Stomach (tissue), 9 donors: ENCODE data around the gene IGFL3. TPM values are rescaled to one million over a fixed set of nuclear protein-coding genes. Genes with fewer than 3 reads are reported as not detected.

Experiments used
- DNase-seq, 2 donors: peaks; one replicate each; pipeline versions ENCODE4 v3.0.0 to v3.0.0-alpha.2; 2013 to 2019
- H3K27ac ChIP-seq, 5 donors: fragments of 200-600 bp in 4 of 5; sonication (generic) in 4 of 5; one replicate each; pipeline ENCODE4 v1.5.1; 2013 to 2019; ENCODE audit warnings: mild to moderate bottlenecking in 1 of 5, moderate library complexity in 1 of 5
- H3K27me3 ChIP-seq, 3 donors: fragments of 200-600 bp; sonication (generic); one replicate each; pipeline ENCODE4 v1.5.1; 2017 to 2019; ENCODE audit warnings: mixed run types in 1 of 3
- H3K36me3 ChIP-seq, 4 donors: fragments of 200-600 bp; sonication (generic); 1 replicate in 3 of 4; 2 replicates in 1 of 4; pipeline ENCODE4 v1.5.1; 2016 to 2019
- H3K4me1 ChIP-seq, 4 donors: fragments of 200-600 bp; sonication (generic); one replicate each; pipeline ENCODE4 v1.5.1; 2016 to 2019
- H3K4me3 ChIP-seq, 4 donors: fragments of 200-600 bp; sonication (generic) in 3 of 4; one replicate each; pipeline ENCODE4 v1.5.1; 2016 to 2019; ENCODE audit warnings: mild to moderate bottlenecking in 1 of 4
- H3K9me3 ChIP-seq, 4 donors: fragments of 200-600 bp; sonication (generic); one replicate each; pipeline ENCODE4 v1.5.1; 2016 to 2019
- EP300 ChIP-seq: sonication (generic); formaldehyde crosslinking; IDR thresholded peaks from one replicate; pipeline ENCODE4 v1.6.1; 2017; ENCODE audit warnings: antibody characterized with exemption
- POLR2A ChIP-seq, 4 donors: fragments of 450-650 bp; IDR thresholded peaks; one replicate each; pipeline ENCODE4 v1.6.1; 2016; ENCODE audit warnings: antibody characterized with exemption in 4 of 4, control low read depth in 2 of 4, mild to moderate bottlenecking in 1 of 4, moderate library complexity in 1 of 4
- POLR2AphosphoS5 ChIP-seq, 3 donors: sonication (generic); formaldehyde crosslinking; IDR thresholded peaks; one replicate each; pipeline ENCODE4 v1.6.1; 2016; ENCODE audit warnings: antibody characterized with exemption in 3 of 3
- WGBS, 5 donors: extraction: QIAGEN DNeasy Blood & Tissue Kit in 3 of 5; methylation state at CpG; one replicate each; pipeline versions ENCODE4 v1.1.5 to v1.1.7; 2013 to 2018; 5-methylcytosine and 5-hydroxymethylcytosine counted together
- intact Hi-C: fragments of 100-400 bp; cut with DNase I; formaldehyde crosslinking; loops from one replicate; pipeline ENCODE4 v1.15.1; 2023; ENCODE audit warnings: low total_unique reads
- polyA plus RNA-seq, 3 donors: library from polyadenylated mRNA; stranded (reverse); fragments of 200-250 nt; gene quantifications; one replicate each; pipeline ENCODE4 v1.2.3, GENCODE V29; 2013
- total RNA-seq, 5 donors: library from RNA; depleted of rRNA; stranded (reverse); fragments of >200 nt; gene quantifications; one replicate each; pipeline versions ENCODE4 v1.1.0 to v1.2.3, GENCODE V29; 2014 to 2016
- TF ChIP-seq, protein P1 (sequence below), 7 experiments: fragments of 450-650 bp in 4 of 7; fragments of 200-600 bp in 3 of 7; sonication (generic) in 3 of 7; IDR thresholded peaks; one replicate each; pipeline ENCODE4 v1.5.1; 2016 to 2019; ENCODE audit warnings: antibody characterized with exemption in 7 of 7, control low read depth in 2 of 7, mild to moderate bottlenecking in 1 of 7
- donor health status: healthy with polysubstance abuse.
- donor health status: Bipolar disorder and iron deficiency.
- donor health status: healthy.

IGFL3 gene
- total and polyA plus RNA-seq, 8 donors: not detected

DNA sequence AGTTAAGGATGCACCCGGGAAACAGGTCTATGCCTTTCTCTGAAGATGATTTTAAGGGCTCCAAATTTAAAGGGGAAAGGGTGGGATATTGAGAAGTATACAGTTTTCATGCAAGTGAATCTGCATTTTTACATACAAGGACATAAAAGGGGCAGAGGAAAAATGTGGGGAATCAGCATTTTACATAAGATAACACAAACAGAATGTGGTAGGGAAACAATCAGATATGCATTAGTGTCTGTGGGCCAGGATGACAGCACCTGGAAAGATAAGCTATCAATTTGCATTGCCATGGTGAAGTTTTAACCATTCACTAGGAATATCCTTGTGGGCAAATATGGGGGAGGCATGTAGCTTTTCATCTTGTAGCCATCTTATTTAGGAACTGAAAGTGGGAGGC lies 24.1 kb downstream of the IGFL3 start:
- intact Hi-C loops: no loop called here
- Histone ChIP-seq H3K27ac (no peak overlapping the region), H3K27me3 (peaks cover 0 to 37% (median 5%) of the 10 kb centered on the region in 3 donors), H3K4me1 (no peaks in the 10 kb centered on the region), H3K36me3 (no peaks in the 10 kb centered on the region), H3K9me3 (peaks cover 3 to 28% (median 25%) of the 10 kb centered on the region in 4 donors), H3K4me3 (no peak overlapping the region)
- no peak for DNase-seq
- WGBS, 5 donors: 55 to 90% (median 70%) methylated on average over 1 of the region's 1 CpG
- TF ChIP-seq, protein P1, sequence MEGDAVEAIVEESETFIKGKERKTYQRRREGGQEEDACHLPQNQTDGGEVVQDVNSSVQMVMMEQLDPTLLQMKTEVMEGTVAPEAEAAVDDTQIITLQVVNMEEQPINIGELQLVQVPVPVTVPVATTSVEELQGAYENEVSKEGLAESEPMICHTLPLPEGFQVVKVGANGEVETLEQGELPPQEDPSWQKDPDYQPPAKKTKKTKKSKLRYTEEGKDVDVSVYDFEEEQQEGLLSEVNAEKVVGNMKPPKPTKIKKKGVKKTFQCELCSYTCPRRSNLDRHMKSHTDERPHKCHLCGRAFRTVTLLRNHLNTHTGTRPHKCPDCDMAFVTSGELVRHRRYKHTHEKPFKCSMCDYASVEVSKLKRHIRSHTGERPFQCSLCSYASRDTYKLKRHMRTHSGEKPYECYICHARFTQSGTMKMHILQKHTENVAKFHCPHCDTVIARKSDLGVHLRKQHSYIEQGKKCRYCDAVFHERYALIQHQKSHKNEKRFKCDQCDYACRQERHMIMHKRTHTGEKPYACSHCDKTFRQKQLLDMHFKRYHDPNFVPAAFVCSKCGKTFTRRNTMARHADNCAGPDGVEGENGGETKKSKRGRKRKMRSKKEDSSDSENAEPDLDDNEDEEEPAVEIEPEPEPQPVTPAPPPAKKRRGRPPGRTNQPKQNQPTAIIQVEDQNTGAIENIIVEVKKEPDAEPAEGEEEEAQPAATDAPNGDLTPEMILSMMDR (IDR thresholded peaks at IDR 0.05): no peak
- TF ChIP-seq POLR2A (IDR thresholded peaks at IDR 0.05) (no peak), POLR2AphosphoS5 (IDR thresholded peaks at IDR 0.05) (no peak), EP300 (no peak)

DNA sequence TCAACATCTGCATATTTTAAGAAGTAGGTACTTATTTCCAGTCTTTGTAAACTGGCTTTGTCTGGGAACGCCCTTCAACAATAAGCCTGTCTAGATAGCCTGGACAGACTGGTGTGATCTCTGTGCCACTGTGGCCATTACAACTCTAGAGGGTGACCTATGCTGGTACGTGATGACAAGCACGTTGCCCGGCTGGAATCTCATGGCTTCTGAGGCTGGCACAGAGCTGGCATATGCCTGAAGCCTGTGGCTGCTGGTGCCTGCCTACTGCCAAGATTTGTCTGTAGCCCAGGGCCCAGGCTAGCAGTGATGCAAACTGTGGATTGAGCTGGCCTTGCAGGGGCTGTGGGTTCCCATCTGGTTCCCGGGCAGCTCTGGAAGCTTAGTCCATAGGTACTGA lies 34.0 kb downstream of the IGFL3 start:
- Histone ChIP-seq H3K9me3 (peaks cover 3 to 35% (median 28%) of the 10 kb centered on the region in 4 donors), H3K27ac (no peak overlapping the region), H3K4me1 (no peaks in the 10 kb centered on the region), H3K36me3 (no peaks in the 10 kb centered on the region), H3K4me3 (no peak overlapping the region), H3K27me3 (peaks cover 0 to 25% (median 3%) of the 10 kb centered on the region in 3 donors)
- WGBS, 5 donors: 88 to 92% (median 89%) methylated on average over 4 to 5 of the region's 5 CpGs
- intact Hi-C loops: no loop called here
- TF ChIP-seq POLR2A (IDR thresholded peaks at IDR 0.05) (no peak), POLR2AphosphoS5 (IDR thresholded peaks at IDR 0.05) (no peak), EP300 (no peak)
- TF ChIP-seq, protein P1 (IDR thresholded peaks at IDR 0.05): no peak
- no peak for DNase-seq

DNA sequence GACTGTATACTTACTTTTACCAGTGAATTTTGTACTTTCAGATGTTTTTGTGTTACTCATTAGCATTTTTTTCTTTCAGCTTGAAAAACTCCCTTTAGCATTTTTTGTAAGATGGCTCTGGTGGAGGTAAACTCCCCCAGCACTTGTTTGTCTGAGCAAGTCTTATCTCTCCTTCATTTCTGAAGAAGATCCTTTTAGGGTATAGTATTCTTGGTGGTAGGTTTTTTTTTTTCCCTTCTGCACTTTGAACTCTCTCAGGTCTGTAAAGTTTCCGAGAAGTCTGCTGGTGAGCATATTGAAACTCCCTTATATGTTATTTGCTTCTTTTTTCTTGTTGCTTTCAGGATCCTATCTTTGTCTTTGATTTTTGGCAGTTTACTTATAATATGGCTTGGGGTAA lies 35.1 kb downstream of the IGFL3 start:
- no peak for TF ChIP-seq POLR2AphosphoS5 (IDR thresholded peaks at IDR 0.05)
- TF ChIP-seq EP300: no peak
- no peak for TF ChIP-seq POLR2A (IDR thresholded peaks at IDR 0.05)
- TF ChIP-seq, protein P1 (IDR thresholded peaks at IDR 0.05): no peak
- 94 to 97% (median 96%) methylated on average over 1 of the region's 1 CpG for WGBS, 5 donors
- H3K4me3 ChIP-seq: no peak overlapping the region
- H3K9me3 ChIP-seq: peaks cover 3 to 41% (median 33%) of the 10 kb centered on the region in 4 donors
- intact Hi-C loops: no loop called here
- peaks cover 0 to 25% (median 3%) of the 10 kb centered on the region in 3 donors for H3K27me3 ChIP-seq
- H3K4me1 ChIP-seq: no peaks in the 10 kb centered on the region
- H3K36me3 ChIP-seq: no peaks in the 10 kb centered on the region
- DNase-seq: no peak
- no peak overlapping the region for H3K27ac ChIP-seq

DNA sequence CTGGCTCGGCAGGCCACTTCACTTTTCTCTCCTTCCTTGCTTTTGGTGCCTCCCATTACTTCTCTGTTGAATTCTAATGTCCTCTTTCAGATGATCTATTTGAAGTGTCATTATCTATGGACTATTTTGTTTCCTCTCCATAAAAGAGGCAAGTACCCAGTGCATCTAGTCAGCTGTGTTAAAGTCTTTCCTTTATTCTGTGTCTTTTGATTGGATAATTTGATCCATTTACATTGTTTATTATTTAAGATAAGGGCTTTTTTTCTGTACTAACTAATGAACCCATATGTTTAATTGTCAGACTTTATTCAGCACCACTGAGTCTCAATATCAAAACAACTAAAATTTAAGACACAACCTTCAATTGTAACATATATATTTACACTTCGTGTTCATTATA lies 36.4 kb downstream of the IGFL3 start:
- no peak overlapping the region for H3K27ac ChIP-seq
- no peak overlapping the region for H3K4me3 ChIP-seq
- peaks cover 3 to 41% (median 33%) of the 10 kb centered on the region in 4 donors for H3K9me3 ChIP-seq
- intact Hi-C loops: no loop called here
- no peak for TF ChIP-seq POLR2AphosphoS5 (IDR thresholded peaks at IDR 0.05)
- TF ChIP-seq, protein P1 (IDR thresholded peaks at IDR 0.05): no peak
- no peak for TF ChIP-seq POLR2A (IDR thresholded peaks at IDR 0.05)
- TF ChIP-seq EP300: no peak
- no peaks in the 10 kb centered on the region for H3K4me1 ChIP-seq
- H3K27me3 ChIP-seq: peaks cover 0 to 25% (median 3%) of the 10 kb centered on the region in 3 donors
- no peak for DNase-seq
- H3K36me3 ChIP-seq: no peaks in the 10 kb centered on the region
- 82 to 91% (median 87%) methylated on average over 2 of the region's 2 CpGs for WGBS, 5 donors
